Spleen (tissue), 7 donors: ENCODE data around the gene LCN9.

Source experiments
- CTCF ChIP-seq, 11 experiments: fragments of 200-600 bp in 7 of 11; fragments of 450-650 bp in 4 of 11; sonication (generic) in 4 of 11; IDR thresholded peaks in 8 of 11; conservative IDR thresholded peaks in 3 of 11; 1 replicate in 7 of 11; 2 replicates in 4 of 11; pipeline versions ENCODE4 v1.4.0 to v1.8.0; 2016 to 2021; ENCODE audit warnings: antibody characterized with exemption in 11 of 11, inconsistent platforms in 4 of 11, mild to moderate bottlenecking in 1 of 11
- POLR2A ChIP-seq, 3 donors: fragments of 450-650 bp; IDR thresholded peaks; one replicate each; pipeline ENCODE4 v1.5.1; 2017; ENCODE audit warnings: antibody characterized with exemption in 3 of 3, mild to moderate bottlenecking in 1 of 3
- donor health status: DM: no; HTN: no; CAD: no; lungs with moderate emphysema.
- donor health status: DM: no; HTN: no; CAD: no.
- donor health status: DM: no; HTN: no; CAD: no.

GRCh38 chr9:135677641-135678168 lies 14.6 kb downstream of the LCN9 start:
- TF ChIP-seq POLR2A (IDR thresholded peaks at IDR 0.05) (no peak), CTCF (IDR thresholded peaks at IDR 0.05 in 8 of 11, conservative IDR thresholded peaks at IDR 0.05 in 3 of 11) (no peak)
